CD4-positive, alpha-beta T cell treated with Interleukin-21 for 1 hour (primary cell): ENCODE results near the gene ZNF683.
A peak's percentile ranks its signal among the peaks of the same experiment; 100 is the strongest.
"Not testable (repeated sequence)": the region's sequence is repeated elsewhere in the genome, so short reads cannot be mapped to it uniquely, and the experiment has no call there.

Source experiments
- DNase-seq: peaks from one replicate; pipeline ENCODE4 v3.0.0-alpha.2; 2020

ZNF683 gene

GRCh38 chr1:26384076-26384475 is 11.5 kb upstream of the ZNF683 start:
- peak; percentile 33 for DNase-seq

- DNase-seq = no peak
Measured at GRCh38 chr1:26378879-26379251, 6.3 kb upstream of the ZNF683 start.

DNA sequence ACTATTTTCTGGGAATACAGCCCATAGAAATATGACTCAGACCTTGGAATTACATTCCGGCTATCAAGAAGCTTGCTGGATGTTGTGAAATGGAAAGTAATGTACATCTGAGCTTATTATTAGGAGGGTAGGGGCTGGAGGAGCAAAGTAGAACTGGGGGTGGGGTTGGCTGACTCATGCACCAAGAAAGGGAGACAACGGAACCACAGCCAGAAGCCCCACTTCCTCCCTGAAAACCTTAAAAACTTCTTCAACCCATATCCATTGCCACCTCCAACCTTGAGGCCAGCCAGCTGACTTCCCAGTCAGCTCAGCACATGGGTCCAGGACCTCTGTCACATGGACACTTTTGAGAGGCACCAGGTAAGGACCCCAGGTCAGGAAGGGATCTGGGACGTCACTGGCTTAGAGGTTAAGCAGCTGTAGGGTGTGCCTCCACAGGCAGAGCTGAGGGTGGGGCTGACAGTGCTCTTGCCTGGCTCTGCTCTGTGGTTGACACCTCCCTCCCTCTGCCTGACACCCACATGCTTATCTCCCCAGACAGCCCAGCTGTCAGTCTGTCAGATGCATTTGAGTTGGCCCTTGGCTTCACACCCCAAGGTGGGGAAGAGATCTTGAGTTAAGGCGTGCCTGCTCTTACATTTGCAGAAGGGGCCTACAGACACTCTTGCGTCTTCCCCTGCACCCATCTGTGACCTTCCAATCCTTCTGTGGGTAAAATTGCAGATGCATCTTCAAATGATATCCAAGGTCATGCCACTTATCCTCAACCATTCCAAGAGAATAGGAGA is 5.7 kb upstream of the ZNF683 start:
- DNase-seq = peak; percentile 86

GRCh38 chr1:26376050-26376449 is 3.5 kb upstream of the ZNF683 start:
- no peak for DNase-seq

DNA sequence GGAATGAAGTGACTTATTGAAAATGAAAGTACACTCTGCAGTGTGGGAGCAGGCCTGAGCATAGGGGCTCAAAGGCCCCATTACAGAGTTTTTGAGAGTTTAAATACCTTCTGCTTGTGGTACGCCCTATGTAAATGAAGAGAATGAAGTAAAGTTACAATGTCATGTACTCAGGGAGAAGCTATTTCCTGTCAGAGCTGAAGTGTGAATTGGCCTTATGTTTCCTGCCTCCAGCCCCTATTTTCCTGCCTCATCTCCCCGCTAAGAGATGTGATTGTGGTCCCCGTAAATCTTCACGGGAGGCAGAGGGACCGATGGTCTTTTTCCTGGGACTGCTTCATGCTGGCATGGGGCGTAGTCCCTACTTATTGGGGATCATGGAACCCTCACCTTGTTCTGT is 2.5 kb upstream of the ZNF683 start:
- DNase-seq = peak; percentile 21

DNA sequence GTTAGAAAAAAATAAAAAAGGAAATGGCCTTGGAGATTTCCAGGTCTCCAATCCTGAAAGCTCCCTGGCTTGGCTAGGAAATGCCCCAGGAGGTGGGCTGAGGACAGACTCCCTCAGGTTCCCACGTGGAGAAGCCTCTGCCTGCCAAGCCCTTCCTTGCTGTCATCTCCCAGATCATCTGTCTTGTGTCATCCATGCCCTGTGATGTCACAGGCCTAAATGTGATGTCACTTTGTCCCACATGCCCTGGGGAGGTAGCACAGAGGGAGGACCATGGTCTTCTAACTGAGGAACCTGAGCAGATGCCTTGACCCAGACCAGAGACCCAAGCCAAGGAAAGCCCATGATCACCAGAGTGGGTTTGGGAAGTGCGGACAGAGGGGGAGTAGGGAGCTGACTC is 1.8 kb upstream of the ZNF683 start:
- DNase-seq = not testable (repeated sequence)

DNA sequence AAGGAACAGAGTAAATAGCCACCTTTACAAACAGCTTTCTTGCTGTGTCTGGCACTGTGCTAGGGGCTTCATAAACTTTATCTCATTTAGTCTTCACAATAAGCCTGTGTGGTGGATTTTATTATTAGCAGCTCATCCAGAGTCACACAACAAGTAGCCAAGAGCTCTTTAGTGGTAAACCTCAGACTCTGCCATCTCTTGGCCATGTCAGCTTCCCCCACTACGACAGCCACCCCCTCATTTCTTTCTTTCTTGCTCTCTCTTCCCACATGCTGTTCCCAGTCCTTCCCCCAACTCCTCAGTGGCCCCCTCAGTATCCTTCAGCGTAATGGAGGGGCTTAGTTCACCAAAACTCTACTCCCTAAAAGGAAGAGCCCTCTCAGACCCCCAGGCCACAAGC is 1.2 kb upstream of the ZNF683 start:
- no peak for DNase-seq

- peak; percentile 54 for DNase-seq
Measured at GRCh38 chr1:26373281-26373680, 731 bp upstream of the ZNF683 start.

GRCh38 chr1:26372039-26372438 is 511 bp downstream of the ZNF683 start:
- DNase-seq = no peak

DNA sequence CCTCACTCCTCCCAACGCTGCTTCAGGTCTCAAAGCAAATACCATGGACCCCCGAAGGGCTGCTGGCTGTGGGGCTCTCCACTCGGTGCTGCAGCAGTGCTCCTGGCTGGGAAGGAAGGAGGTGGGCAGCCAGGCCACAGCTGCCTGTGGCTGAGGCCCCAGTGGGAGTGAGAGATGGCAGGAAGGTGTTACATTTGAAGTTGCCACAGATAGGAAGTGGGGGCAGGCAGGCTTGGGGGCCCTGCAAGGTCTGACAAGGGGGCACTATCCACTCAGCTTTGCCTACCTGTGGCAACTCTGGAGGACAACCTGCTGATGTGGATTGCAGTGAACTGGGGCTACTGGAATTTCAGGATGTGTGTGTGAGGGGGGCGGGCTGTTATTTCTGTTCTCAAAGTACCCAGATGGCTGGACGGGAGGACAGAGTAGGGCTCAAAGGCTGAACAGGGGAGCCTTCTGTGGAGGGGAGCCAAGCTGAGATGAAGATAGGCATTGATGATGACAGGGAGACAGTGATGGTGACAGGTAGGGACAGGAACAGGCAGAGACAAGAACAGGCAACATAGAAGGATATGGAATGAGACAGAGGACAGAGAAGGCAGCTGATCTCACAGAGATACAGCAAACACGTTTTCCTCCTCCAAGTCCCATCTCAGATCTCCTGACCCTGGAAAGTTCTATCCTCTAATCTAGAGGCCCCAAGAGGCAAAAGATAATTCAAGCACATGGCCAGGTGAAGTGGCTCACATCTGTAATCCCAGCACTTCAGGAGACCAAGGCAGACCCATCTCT is 1.8 kb downstream of the ZNF683 start:
- peak; percentile 22 for DNase-seq

DNA sequence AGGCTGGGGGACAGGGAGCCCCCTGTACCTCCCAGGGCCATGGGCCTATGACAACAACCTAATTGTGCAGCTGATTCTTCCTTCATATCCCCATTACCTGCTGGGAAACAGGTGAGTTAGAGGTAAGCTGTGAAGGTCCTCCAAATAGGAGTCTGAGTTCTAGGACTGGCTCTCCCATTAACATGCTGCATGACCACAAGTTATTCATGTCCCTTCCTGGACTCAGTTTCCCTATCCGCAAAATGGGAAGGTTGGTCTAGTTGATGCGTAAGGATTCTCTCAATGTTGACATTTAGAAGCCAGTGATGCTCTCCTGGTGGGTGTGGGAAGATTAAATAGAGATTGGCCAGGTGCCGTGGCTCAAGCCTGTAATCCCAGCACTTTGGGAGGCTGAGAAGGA is 4.1 kb downstream of the ZNF683 start:
- no peak for DNase-seq

GRCh38 chr1:26368006-26368405 is 4.5 kb downstream of the ZNF683 start:
- DNase-seq = no peak

GRCh38 chr1:26367441-26367840 is 5.1 kb downstream of the ZNF683 start:
- DNase-seq = no peak

DNA sequence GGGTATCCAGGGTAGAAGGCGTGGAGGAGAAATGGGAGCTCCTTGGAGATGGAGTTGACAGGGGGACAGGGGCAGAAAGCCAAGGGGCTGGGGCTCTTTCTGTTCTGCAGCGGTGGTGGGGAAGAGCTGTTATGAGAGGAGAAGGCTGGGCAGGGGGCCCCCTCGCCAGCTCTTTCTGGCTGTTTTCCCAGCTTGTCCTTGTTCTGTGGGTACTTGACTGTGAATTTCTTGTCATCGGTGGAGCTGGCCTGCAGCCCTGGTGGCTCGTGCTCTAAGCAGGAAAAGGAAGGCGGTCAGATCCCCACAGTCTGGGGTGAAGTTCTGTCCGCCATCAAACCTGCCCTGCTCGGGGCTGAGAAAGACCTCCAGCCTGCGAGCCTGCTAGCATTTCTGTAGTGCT is 7.6 kb downstream of the ZNF683 start:
- DNase-seq = no peak

GRCh38 chr1:26363549-26364448 is 8.8 kb downstream of the ZNF683 start:
- peak; percentile 86 for DNase-seq

DNA sequence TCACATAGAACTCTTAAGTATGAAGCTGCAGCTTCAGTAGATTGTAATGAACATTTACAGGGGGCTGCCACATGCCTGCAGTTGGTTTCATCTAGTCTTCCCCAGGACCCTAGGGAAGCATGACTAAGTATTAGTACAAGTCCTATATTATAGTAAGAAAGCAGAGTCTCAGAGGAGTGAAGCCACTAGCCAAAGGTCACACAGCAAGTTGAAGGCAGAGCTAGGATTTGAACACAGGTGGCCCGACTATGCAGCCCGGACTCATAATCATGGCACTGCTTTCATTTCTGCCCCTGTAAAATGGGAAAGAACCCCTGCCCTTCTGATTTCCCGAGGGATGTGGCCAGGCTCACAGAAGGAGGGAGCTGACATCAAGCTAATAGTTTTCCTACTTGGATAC is 10.2 kb downstream of the ZNF683 start:
- no peak for DNase-seq

DNA sequence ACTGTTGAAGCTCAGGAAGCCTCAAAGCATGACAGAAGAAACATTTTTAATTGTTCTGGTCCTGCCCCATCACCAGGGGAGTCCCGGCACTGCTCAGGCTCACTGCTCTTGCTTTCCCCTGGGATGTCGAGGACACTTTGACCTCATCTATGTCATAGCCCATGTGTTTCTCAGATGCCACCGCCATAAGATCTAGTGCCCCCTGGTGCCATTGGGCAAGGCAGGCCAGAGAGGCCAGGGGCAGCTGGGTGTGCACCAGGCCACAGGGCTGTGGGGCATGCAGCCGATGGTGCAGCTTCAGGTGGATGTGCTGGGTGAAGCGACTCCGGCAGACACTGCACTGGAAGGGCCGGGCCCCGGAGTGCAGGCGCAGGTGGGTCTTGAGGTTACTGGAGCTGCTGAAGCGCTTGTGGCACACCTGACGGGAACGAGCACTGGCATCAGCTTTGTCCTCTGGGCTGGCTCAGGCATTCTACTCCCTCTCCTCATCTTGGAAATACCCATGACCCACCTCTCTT is 10.9 kb downstream of the ZNF683 start:
- DNase-seq = no peak

- no peak for DNase-seq
Measured at GRCh38 chr1:26360807-26361604, 11.5 kb downstream of the ZNF683 start.

- DNase-seq = peak; percentile 66
Measured at GRCh38 chr1:26359981-26360806, 12.4 kb downstream of the ZNF683 start.

DNA sequence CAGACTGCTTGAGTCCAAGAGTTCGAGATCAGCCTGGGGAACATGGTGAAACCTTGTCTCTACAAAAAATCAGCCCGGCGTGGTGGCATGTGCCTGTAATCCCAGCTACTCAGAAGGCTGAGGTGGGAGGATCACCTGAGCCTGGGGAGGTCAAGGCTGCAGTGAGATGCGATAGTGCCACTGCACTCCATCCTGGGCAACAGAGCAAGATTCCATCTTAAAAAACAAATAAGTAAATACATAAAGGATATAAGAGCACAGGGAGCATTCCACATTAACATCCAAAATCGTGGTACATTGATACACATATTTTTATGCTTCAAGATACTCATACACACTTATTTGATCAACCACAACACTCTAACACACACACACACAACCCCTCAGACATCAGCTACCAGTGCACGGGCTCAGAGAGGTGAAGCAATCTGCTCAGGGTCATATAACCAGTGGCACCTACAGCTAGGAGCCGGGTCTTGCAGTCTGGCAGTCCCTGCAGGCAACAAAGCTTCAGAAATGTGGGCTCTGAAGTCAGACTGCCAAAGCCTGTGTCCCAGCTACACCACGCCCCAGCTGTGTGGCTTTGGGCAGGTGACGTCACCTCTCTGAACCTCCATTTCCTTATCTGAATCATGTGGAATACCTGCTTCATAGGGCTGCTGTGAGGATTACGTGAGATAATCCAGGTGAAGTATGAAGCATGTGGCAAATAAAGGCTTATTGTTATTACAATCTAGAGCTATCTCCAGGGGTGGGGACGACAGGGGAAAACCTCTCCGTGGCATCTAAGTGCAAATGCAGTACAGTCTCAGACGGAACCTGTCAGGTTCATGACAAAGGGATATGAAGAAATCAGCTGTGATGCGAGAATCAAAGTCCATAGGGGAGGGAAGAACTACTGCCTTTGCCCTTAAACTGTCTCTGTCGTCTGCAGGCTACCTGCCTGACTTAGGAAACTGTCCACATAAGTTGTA is 13.9 kb downstream of the ZNF683 start:
- DNase-seq = peak; percentile 79
